D721Med (cell line): ENCODE results near the gene SMIM36.

Experiments used
- DNase-seq: peaks from one replicate; pipeline ENCODE4 v3.0.0; 2011; ENCODE audit warnings: low spot score; ENCODE audit not compliant: insufficient read length
- FAIRE-seq: peaks from 2 replicates; lab custom pipeline; 2011; peaks lifted over from hg19 to GRCh38; lab: Jason Lieb, UNC
- TF ChIP-seq, protein P1 (sequence below): IDR thresholded peaks from 2 replicates; pipeline ENCODE4 v1.5.1; 2012; ENCODE audit warnings: mild to moderate bottlenecking, control low read depth; ENCODE audit not compliant: insufficient read depth; ENCODE audit errors: missing control alignments

The SMIM36 gene

DNA sequence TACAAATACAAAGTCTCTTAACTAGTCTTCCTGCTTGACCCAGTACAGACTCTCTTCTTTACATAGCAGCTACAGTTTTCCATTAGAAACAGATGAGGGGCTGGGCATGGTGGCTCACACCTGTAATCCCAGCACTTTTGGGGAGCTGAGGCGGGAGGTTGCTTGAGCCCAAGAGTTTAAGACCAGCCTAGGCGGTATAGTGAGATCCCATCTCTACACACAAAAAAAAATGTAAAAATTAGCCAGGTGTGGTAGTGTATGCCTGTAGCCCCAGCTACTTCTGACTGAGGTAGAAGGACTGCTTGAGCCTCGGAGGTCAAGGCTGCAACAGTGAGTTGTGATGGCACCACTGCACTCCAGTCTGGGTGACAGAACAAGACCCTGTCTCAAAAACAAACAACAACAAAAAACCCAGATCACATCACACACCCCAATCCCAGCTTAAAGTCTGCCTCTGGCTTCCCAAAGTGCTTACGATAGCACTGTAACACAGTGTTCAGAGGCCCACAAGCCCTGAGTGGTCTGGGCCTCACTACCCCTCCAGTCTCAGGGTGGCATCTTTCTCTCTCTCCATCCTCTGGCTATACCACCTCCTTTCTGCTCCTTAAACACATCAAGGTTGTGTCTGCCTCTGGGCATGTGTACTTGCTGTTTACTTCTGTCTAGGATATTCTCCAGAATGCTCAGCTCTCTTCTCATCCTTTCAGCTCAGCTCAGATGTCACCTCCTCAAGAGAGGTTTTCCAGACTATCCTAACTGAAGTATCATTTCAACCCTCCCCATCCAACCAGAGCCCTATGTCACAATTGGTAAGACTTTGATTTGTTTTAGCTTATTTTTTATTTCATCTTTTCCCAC, 93.6 kb downstream of the SMIM36 start:
- DNase-seq (no peak), FAIRE-seq (no peak)
- TF ChIP-seq, protein P1, sequence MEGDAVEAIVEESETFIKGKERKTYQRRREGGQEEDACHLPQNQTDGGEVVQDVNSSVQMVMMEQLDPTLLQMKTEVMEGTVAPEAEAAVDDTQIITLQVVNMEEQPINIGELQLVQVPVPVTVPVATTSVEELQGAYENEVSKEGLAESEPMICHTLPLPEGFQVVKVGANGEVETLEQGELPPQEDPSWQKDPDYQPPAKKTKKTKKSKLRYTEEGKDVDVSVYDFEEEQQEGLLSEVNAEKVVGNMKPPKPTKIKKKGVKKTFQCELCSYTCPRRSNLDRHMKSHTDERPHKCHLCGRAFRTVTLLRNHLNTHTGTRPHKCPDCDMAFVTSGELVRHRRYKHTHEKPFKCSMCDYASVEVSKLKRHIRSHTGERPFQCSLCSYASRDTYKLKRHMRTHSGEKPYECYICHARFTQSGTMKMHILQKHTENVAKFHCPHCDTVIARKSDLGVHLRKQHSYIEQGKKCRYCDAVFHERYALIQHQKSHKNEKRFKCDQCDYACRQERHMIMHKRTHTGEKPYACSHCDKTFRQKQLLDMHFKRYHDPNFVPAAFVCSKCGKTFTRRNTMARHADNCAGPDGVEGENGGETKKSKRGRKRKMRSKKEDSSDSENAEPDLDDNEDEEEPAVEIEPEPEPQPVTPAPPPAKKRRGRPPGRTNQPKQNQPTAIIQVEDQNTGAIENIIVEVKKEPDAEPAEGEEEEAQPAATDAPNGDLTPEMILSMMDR, result no peak

DNA sequence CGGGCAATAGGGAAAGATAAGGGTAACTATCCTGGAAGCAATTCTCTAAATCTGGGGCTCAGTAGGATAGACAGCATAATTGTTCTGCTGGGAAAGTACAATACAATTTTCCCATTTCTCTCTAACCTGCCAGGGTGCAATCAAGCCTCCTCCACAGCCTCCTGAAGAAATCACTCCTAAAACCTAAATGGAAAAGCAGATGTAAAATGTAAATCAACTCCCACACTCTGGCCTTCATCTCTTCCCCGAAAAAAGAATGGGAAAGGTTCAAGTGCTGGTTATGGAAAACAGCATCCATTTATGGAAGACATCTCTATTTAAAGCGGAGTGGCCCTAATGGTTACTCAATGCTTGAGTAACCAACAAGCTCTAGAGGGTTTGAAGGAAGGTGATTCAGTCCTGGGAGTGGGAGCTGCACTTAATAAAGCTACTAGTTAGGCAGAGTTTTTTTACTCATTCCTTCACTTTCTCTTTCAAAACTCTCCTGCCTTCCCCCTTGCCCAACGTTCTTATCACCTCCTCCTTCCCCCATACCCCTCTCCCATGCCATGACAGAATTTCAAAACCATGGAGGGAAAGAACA, 94.7 kb downstream of the SMIM36 start:
- TF ChIP-seq, protein P1, result no peak
- FAIRE-seq, result no peak

DNA sequence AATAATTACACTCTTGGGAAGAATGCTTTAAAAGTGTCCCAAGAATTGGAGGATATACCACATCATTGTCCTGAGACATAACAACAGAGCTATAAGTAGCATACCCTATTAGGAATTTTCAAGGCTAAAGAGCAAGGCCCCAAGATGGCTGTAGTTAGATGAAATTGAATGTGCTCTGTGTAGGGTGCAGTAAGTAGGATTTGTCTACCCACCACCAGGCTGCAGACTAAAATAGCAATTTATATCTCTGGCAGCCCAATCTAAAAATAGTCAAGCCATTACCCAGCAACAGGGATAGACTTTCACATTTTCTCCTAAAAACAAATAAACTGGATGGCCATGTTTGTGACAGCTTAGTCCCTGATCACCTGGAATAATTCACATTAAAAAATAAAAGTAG, 95.3 kb downstream of the SMIM36 start:
- no peak for FAIRE-seq
- no peak for DNase-seq
- TF ChIP-seq, protein P1, result no peak

More for the DNA sequence above, 94.7 kb downstream of the SMIM36 start:
- no peak for DNase-seq

DNA sequence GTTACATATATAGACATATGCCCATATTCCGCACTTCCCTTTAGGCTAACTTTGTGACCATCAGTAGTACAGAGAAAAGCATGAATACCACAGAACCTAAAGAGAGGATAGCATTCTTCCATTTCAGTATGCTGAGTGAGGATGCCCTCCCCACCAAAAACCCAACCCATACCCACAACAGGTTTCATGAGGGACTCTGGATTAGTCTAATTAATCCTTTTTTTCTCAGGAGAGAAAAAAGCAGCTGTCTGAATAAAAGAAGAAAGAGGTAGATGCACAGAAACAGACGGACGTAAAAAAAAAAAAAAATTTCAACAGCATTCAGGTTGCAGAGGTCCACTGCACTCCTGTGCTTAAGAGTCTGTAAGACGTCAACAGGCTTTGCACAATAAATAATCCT, 96.3 kb downstream of the SMIM36 start:
- FAIRE-seq, result no peak
- DNase-seq, result no peak
- TF ChIP-seq, protein P1, result no peak

DNA sequence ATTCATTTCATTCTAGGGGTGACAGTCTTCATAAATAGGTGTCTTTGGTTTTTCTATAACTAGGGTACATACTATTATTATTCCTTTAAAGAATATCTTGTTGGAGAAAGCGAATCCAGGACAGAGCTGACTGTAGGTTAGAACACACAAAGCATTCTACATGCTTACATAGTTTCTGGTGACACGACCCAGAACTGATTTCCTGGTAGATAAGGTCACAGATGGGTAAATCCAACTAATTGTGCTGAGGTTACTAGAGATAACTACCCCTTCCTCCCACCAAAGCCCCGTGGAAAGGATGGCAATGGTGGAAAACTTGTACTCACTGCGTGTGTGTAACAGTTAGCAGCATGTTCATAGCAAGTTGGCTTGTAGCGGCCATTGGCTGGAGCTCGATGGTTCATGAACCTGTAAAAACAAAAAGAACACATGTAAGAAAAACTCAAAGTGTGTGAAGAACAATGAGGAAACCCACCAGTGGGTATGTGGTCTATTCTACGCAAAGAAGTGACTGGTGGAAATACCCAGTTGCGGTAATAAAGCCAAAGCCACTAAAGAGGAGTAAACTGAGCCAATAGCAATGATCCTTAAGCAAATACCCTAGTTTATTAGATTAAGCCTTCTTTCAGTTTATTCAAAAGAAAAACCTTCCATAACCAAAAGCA, 97.3 kb downstream of the SMIM36 start:
- DNase-seq (no peak), FAIRE-seq (no peak)
- TF ChIP-seq, protein P1, result no peak

DNA sequence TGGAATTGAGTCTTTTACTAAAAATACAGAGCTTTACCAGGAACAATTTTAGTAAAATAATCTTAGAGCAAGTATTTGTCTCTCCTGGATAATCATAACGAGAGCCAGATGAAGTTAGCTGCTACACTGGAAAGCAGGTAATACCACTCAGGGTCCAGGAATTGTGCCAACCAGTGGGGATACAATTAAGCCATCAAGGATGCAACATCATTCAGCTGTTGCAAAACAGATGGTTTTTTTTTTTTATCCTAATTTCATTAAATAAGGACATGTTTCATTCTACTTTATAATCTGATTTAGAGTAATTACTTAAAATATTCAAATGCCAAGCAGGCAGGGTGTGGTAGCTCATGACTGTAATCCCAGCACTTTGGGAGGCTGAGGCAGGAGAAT, 99.8 kb downstream of the SMIM36 start:
- no peak for DNase-seq
- TF ChIP-seq, protein P1, result no peak
- FAIRE-seq, result no peak
